Endothelial cell (in vitro differentiated cells): ENCODE data around the gene LMO2. TPM values are rescaled to one million over a fixed set of nuclear protein-coding genes. Genes with fewer than 3 reads are reported as not detected.
"Not testable (repeated sequence)": the region's sequence is repeated elsewhere in the genome, so short reads cannot be mapped to it uniquely, and the experiment has no call there.

ENCODE experiments used
- DNase-seq: peaks from one replicate; pipeline ENCODE4 v3.0.0; 2021; ENCODE audit warnings: low spot score
- H3K27ac Mint-ChIP-seq: one replicate; pipeline ENCODE4 v1.8.0; 2021; ENCODE audit warnings: mixed read lengths, inconsistent platforms; ENCODE audit not compliant: unreplicated experiment
- H3K27me3 Mint-ChIP-seq: one replicate; pipeline ENCODE4 v1.8.0; 2021; ENCODE audit warnings: mild to moderate bottlenecking, moderate library complexity, mixed read lengths, inconsistent platforms; ENCODE audit not compliant: unreplicated experiment
- H3K36me3 Mint-ChIP-seq: one replicate; pipeline ENCODE4 v1.8.0; 2021; ENCODE audit warnings: mild to moderate bottlenecking, low read depth, mixed read lengths, inconsistent platforms; ENCODE audit not compliant: unreplicated experiment
- H3K4me1 Mint-ChIP-seq: one replicate; pipeline ENCODE4 v1.8.0; 2021; ENCODE audit warnings: mild to moderate bottlenecking, mixed read lengths, inconsistent platforms; ENCODE audit not compliant: unreplicated experiment
- H3K4me3 Mint-ChIP-seq: one replicate; pipeline ENCODE4 v1.8.0; 2021; ENCODE audit warnings: mild to moderate bottlenecking, mixed read lengths, inconsistent platforms; ENCODE audit not compliant: unreplicated experiment
- H3K9me3 Mint-ChIP-seq: one replicate; pipeline ENCODE4 v1.8.0; 2021; ENCODE audit warnings: mixed read lengths, inconsistent platforms; ENCODE audit not compliant: unreplicated experiment
- CTCF ChIP-seq: fragments of 200-600 bp; sonication (generic); IDR thresholded peaks from one replicate; pipeline ENCODE4 v1.5.0; 2021; ENCODE audit warnings: antibody characterized with exemption; ENCODE audit not compliant: unreplicated experiment
- total RNA-seq: library from RNA; stranded (reverse); fragmentation: NEBNext Ultra II Directional; extraction: Animal tissue kit (Norgen Biotek cat#: 25700); gene quantifications from one replicate; pipeline ENCODE4 v1.2.1, GENCODE V29; 2021; ENCODE audit not compliant: unreplicated experiment

The LMO2 gene
- total RNA-seq, 1 donor from 2014 or later = 223 TPM

- Mint-ChIP-seq H3K4me3 (no peak overlapping the region), H3K4me1 (no peaks in the 10 kb centered on the region), H3K9me3 (no peaks in the 10 kb centered on the region), H3K36me3 (peaks cover 10% of the 10 kb centered on the region), H3K27ac (no peak overlapping the region), H3K27me3 (no peaks in the 10 kb centered on the region)
- no peak for DNase-seq
- TF ChIP-seq CTCF = no peak
Measured at GRCh38 chr11:33847251-33847650, 44.6 kb downstream of the LMO2 start.

GRCh38 chr11:33844236-33844635, 47.6 kb downstream of the LMO2 start:
- no peak for TF ChIP-seq CTCF
- H3K4me1 Mint-ChIP-seq = no peaks in the 10 kb centered on the region
- no peaks in the 10 kb centered on the region for H3K27me3 Mint-ChIP-seq
- H3K27ac Mint-ChIP-seq = no peak overlapping the region
- no peak for DNase-seq
- H3K36me3 Mint-ChIP-seq = peaks cover 5% of the 10 kb centered on the region
- H3K4me3 Mint-ChIP-seq = no peak overlapping the region
- no peaks in the 10 kb centered on the region for H3K9me3 Mint-ChIP-seq

GRCh38 chr11:33843018-33843417, 48.9 kb downstream of the LMO2 start:
- Mint-ChIP-seq H3K4me3 (no peak overlapping the region), H3K36me3 (no peaks in the 10 kb centered on the region), H3K27me3 (no peaks in the 10 kb centered on the region), H3K27ac (no peak overlapping the region), H3K9me3 (no peaks in the 10 kb centered on the region), H3K4me1 (no peaks in the 10 kb centered on the region)
- no peak for TF ChIP-seq CTCF
- DNase-seq = no peak

GRCh38 chr11:33842236-33842915, 49.5 kb downstream of the LMO2 start:
- TF ChIP-seq CTCF = no peak
- Mint-ChIP-seq H3K4me3 (no peak overlapping the region), H3K27ac (no peak overlapping the region)

GRCh38 chr11:33838234-33838633, 53.6 kb downstream of the LMO2 start:
- not testable (repeated sequence) for H3K9me3 Mint-ChIP-seq, H3K27me3 Mint-ChIP-seq, H3K4me3 Mint-ChIP-seq

More at GRCh38 chr11:33842236-33842915, 49.5 kb downstream of the LMO2 start:
- Mint-ChIP-seq H3K9me3 (no peaks in the 10 kb centered on the region), H3K36me3 (no peaks in the 10 kb centered on the region), H3K27me3 (no peaks in the 10 kb centered on the region), H3K4me1 (no peaks in the 10 kb centered on the region)
- no peak for DNase-seq

GRCh38 chr11:33837334-33837733, 54.5 kb downstream of the LMO2 start:
- not testable (repeated sequence) for H3K27ac Mint-ChIP-seq, H3K9me3 Mint-ChIP-seq, H3K27me3 Mint-ChIP-seq, H3K36me3 Mint-ChIP-seq, H3K4me1 Mint-ChIP-seq, H3K4me3 Mint-ChIP-seq, DNase-seq

More at GRCh38 chr11:33838234-33838633, 53.6 kb downstream of the LMO2 start:
- H3K4me1 Mint-ChIP-seq, H3K36me3 Mint-ChIP-seq, DNase-seq, H3K27ac Mint-ChIP-seq: not testable (repeated sequence)
